ENCODE results near the gene DUS1L.

Gene DUS1L

DNA sequence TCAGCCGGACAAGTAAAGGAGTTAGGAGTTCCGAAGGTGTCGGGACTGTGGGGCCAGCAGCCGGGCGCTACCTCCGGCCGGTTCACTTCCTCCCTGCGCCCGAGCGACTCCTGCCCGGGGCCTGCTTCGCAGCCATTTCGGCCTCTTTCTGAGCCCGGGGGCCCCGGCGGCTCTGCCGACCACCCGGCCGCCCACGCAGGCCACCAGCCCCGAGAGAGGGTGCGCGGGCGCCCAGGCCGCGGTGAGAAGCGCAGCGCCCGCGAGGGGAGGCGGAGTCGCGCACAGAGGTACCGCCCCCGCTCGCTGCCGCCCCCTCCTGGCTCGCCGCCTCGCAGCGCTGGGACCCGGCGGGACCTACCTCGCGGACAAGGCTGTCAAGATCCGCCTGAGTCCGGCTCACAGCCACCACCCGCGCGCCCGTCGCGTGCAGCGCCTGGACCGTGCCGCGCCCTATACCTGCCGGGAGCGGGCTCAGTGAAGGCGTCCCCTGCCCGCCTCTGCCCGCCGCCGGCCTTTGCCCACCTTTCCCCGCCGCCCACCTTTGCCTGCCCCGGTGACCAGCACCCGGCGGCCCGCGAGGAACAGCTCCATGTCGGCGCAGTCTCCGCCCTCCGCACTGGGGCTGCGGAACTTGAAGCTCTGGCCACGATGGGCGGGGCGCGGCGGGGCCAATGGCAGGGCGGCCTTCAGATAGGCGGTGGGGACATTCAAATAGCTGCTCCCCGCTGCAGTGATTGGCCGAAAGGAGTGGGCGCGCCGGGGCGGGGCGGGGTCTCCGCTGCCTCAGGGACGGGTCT is 28.3 kb downstream of the DUS1L start, which contains the start of gene DCXR:
DCXR (minus strand) TSS at position 606 of the 797 bp plus-strand sequence; CDS start at position 591, 15 bp downstream.
- TF ChIP-seq, protein P1, sequence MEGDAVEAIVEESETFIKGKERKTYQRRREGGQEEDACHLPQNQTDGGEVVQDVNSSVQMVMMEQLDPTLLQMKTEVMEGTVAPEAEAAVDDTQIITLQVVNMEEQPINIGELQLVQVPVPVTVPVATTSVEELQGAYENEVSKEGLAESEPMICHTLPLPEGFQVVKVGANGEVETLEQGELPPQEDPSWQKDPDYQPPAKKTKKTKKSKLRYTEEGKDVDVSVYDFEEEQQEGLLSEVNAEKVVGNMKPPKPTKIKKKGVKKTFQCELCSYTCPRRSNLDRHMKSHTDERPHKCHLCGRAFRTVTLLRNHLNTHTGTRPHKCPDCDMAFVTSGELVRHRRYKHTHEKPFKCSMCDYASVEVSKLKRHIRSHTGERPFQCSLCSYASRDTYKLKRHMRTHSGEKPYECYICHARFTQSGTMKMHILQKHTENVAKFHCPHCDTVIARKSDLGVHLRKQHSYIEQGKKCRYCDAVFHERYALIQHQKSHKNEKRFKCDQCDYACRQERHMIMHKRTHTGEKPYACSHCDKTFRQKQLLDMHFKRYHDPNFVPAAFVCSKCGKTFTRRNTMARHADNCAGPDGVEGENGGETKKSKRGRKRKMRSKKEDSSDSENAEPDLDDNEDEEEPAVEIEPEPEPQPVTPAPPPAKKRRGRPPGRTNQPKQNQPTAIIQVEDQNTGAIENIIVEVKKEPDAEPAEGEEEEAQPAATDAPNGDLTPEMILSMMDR (conservative IDR thresholded peaks at IDR 0.05): peak; percentile 97
- H3K27ac ChIP-seq: peak within 1 kb of the TSS; percentile 91

DNA sequence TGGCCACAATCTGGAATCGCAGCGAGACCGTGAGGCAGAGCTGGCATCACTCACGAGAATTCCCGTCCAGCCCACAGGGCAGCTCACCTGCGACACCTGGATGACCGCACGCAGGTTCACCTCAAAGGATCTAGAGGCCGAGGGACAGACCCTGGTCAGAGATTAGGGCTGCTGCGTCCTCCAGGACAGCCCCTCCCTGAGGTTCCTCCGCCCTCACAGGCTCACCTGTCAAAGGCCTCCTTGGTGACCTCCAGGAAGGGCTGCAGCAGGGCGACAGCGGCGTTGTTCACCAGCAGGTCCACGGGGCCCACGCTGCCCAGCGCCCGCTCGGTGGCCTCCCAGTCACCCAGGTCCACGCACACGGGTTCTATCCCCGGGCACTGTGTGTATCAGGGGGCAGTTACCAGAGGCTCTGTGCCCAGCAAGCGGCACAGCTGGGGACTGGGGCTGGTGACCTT is 28.9 kb downstream of the DUS1L start:
- TF ChIP-seq, protein P1 (conservative IDR thresholded peaks at IDR 0.05): no peak
- peak overlapping the region; percentile 91 for H3K27ac ChIP-seq

DNA sequence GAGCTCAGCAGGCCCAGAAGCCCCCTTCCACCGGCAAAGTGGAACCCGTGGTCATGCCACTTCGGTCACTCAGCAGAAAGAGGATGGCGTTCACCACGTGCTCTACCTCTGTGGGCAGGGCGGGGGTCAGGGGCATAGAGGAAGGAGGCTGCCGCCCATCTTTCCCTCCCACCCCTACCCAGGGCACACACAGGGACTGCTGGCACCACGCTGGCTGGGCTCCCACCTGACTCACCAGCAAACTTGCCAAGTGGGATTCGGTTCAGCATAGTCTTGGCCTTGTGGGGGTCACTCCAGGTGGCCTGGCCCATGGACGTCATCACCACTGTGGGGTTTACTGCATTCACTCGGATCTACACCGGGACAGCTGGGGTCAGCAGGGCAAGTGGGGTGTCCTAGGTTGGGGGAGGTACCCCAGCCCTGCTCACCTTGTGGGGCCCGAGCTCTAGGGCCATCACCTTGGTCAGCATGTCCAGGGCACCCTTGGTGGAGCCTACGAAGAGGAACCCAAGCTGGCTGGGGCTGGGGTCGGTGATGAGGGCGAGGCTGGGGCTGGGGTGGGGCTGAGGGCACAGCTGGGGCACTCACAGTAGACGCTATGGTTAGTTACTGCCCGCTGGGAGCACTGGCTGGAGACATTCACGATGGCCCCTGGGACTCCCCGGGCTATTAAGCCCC is 29.5 kb downstream of the DUS1L start:
- TF ChIP-seq, protein P1 (conservative IDR thresholded peaks at IDR 0.05): no peak
- peak overlapping the region; percentile 91 for H3K27ac ChIP-seq

GRCh38 chr17:82035488-82035887 is 30.1 kb downstream of the DUS1L start:
- TF ChIP-seq, protein P1 (conservative IDR thresholded peaks at IDR 0.05): no peak
- H3K27ac ChIP-seq: peak overlapping the region; percentile 91

DNA sequence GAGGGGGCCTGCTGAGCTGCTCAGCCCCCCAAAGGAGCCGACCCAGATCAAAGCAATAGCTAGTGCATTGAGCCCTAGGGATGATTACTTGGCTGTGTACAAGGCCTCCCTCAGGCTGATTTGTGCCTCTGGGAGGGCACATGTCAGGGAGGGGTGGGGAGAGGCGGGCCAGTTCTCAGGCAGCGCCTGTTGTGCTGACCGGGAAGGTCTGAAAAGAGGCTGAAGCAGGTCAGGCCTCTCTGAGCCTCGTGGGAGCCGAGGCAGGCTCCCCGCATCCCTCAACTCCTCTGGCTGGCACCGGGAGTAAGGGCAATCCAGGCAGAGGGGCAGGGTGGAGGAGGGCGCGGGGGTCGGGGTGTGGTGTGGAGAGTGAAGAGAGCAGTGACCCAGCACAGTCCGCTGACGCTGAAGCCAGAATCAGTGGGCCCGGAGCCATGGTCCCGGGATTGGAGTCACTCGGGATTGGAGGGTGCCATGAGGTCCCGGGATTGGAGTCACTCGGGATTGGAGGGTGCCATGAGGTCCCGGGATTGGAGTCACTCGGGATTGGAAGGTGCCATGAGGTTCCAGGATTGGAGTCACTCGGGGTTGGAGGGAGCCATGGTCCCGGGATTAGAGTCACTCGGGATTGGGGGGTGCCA is 31.1 kb downstream of the DUS1L start:
- H3K27ac ChIP-seq: peak overlapping the region; percentile 11
- TF ChIP-seq, protein P1 (conservative IDR thresholded peaks at IDR 0.05): no peak

GRCh38 chr17:82033359-82034085 is 32.1 kb downstream of the DUS1L start:
- peak overlapping the region; percentile 11; the same call in 1 of the 2 replicates for H3K27ac ChIP-seq
- TF ChIP-seq, protein P1 (conservative IDR thresholded peaks at IDR 0.05): no peak

All from VCaP (cell line).